CD4-positive, alpha-beta T cell treated with Interleukin-12 subunit alpha and Interleukin-12 subunit beta, for 1 hour (primary cell): ENCODE results near the gene DDO.
"Not testable (repeated sequence)": the region's sequence is repeated elsewhere in the genome, so short reads cannot be mapped to it uniquely, and the experiment has no call there.

ENCODE experiments used
- DNase-seq: peaks from one replicate; pipeline ENCODE4 v3.0.0-alpha.2; 2020

The DDO gene

GRCh38 chr6:110366256-110366655 lies 49.1 kb downstream of the DDO start:
- DNase-seq = no peak

GRCh38 chr6:110364364-110365105 lies 50.8 kb downstream of the DDO start:
- no peak for DNase-seq

- DNase-seq = no peak
These were observed 51.6 kb downstream of the DDO start for GRCh38 chr6:110363748-110364147.

- DNase-seq = no peak
These were observed 54.7 kb downstream of the DDO start for GRCh38 chr6:110360676-110361075.

GRCh38 chr6:110359556-110359955 lies 55.8 kb downstream of the DDO start:
- DNase-seq = no peak

GRCh38 chr6:110358553-110359160 lies 56.7 kb downstream of the DDO start:
- no peak for DNase-seq

- DNase-seq = no peak
These were observed 57.5 kb downstream of the DDO start, which contains the start of gene METTL24 for GRCh38 chr6:110357664-110358552. Gene METTL24 (minus strand): TSS chr6:110358349. CDS start chr6:110358272, 77 bp downstream.

GRCh38 chr6:110357298-110357663 lies 58.1 kb downstream of the DDO start:
- DNase-seq = no peak

- DNase-seq = no peak
These were observed 58.6 kb downstream of the DDO start for GRCh38 chr6:110356778-110357177.

- no peak for DNase-seq
These were observed 59.6 kb downstream of the DDO start for GRCh38 chr6:110355727-110356126.

GRCh38 chr6:110355022-110355421 lies 60.4 kb downstream of the DDO start:
- no peak for DNase-seq

GRCh38 chr6:110354153-110354552 lies 61.2 kb downstream of the DDO start:
- no peak for DNase-seq

GRCh38 chr6:110353457-110354001 lies 61.8 kb downstream of the DDO start:
- DNase-seq = no peak

GRCh38 chr6:110352563-110353262 lies 62.7 kb downstream of the DDO start:
- DNase-seq = no peak

- DNase-seq = no peak
These were observed 63.4 kb downstream of the DDO start for GRCh38 chr6:110351986-110352385.

- DNase-seq = no peak
These were observed 63.8 kb downstream of the DDO start for GRCh38 chr6:110351546-110351945.

GRCh38 chr6:110350593-110350992 lies 64.8 kb downstream of the DDO start:
- DNase-seq = not testable (repeated sequence)

- DNase-seq = no peak
These were observed 66.2 kb downstream of the DDO start for GRCh38 chr6:110348961-110349690.

- no peak for DNase-seq
These were observed 70.3 kb downstream of the DDO start for GRCh38 chr6:110345025-110345424.

- DNase-seq = no peak
These were observed 72.6 kb downstream of the DDO start for GRCh38 chr6:110342759-110343158.
